Subcutaneous adipose tissue (tissue), 4 donors: ENCODE measurements around the gene KCNF1. TPM values are rescaled to one million over a fixed set of nuclear protein-coding genes. Genes with fewer than 3 reads are reported as not detected.

Experiments used
- total RNA-seq, 4 donors: library from RNA; depleted of rRNA; stranded (reverse); fragments of >200 nt; gene quantifications; one replicate each; pipeline ENCODE4 v1.1.0, GENCODE V29; 2016
- TF ChIP-seq, protein P1 (sequence below): fragments of 450-650 bp; IDR thresholded peaks from one replicate; pipeline ENCODE4 v1.5.1; 2016; ENCODE audit warnings: low read depth, mild to moderate bottlenecking, control low read depth, antibody characterized with exemption, moderate library complexity

The KCNF1 gene, protein sequence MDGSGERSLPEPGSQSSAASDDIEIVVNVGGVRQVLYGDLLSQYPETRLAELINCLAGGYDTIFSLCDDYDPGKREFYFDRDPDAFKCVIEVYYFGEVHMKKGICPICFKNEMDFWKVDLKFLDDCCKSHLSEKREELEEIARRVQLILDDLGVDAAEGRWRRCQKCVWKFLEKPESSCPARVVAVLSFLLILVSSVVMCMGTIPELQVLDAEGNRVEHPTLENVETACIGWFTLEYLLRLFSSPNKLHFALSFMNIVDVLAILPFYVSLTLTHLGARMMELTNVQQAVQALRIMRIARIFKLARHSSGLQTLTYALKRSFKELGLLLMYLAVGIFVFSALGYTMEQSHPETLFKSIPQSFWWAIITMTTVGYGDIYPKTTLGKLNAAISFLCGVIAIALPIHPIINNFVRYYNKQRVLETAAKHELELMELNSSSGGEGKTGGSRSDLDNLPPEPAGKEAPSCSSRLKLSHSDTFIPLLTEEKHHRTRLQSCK
- total RNA-seq: not detected

GRCh38 chr2:10911291-10912075 is at the start of gene KCNF1:
TSS of gene KCNF1 (plus strand) at chr2:10911934. CDS start at chr2:10912427, 493 bp downstream.
- TF ChIP-seq, protein P1, sequence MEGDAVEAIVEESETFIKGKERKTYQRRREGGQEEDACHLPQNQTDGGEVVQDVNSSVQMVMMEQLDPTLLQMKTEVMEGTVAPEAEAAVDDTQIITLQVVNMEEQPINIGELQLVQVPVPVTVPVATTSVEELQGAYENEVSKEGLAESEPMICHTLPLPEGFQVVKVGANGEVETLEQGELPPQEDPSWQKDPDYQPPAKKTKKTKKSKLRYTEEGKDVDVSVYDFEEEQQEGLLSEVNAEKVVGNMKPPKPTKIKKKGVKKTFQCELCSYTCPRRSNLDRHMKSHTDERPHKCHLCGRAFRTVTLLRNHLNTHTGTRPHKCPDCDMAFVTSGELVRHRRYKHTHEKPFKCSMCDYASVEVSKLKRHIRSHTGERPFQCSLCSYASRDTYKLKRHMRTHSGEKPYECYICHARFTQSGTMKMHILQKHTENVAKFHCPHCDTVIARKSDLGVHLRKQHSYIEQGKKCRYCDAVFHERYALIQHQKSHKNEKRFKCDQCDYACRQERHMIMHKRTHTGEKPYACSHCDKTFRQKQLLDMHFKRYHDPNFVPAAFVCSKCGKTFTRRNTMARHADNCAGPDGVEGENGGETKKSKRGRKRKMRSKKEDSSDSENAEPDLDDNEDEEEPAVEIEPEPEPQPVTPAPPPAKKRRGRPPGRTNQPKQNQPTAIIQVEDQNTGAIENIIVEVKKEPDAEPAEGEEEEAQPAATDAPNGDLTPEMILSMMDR: no peak

GRCh38 chr2:10862330-10862729 is 49.4 kb upstream of the KCNF1 start:
- TF ChIP-seq, protein P1: no peak

GRCh38 chr2:10863047-10863446 is 48.7 kb upstream of the KCNF1 start:
- TF ChIP-seq, protein P1: no peak

GRCh38 chr2:10863837-10864236 is 47.9 kb upstream of the KCNF1 start:
- TF ChIP-seq, protein P1: no peak

GRCh38 chr2:10864251-10864650 is 47.5 kb upstream of the KCNF1 start:
- TF ChIP-seq, protein P1: no peak

GRCh38 chr2:10864861-10865636 is 46.7 kb upstream of the KCNF1 start:
- TF ChIP-seq, protein P1: no peak
